Ovary (tissue), 9 donors: Measurements from ENCODE around the gene IL1R2. TPM values are rescaled to one million over a fixed set of nuclear protein-coding genes. Genes with fewer than 3 reads are reported as not detected.

Experiments used
- DNase-seq, 5 donors: peaks; one replicate each; pipeline ENCODE4 v3.0.0-alpha.2; 2019 to 2020
- H3K27ac ChIP-seq, 2 donors: fragments of 200-600 bp; one replicate each; pipeline versions ENCODE4 v1.5.1 to v1.8.0; 2019 to 2022
- H3K27me3 ChIP-seq: fragments of 200-600 bp; one replicate; pipeline ENCODE4 v1.8.0; 2022
- H3K36me3 ChIP-seq: fragments of 200-600 bp; sonication (generic); one replicate; pipeline ENCODE4 v1.5.1; 2019
- H3K4me1 ChIP-seq: one replicate; pipeline ENCODE4 v1.8.1; 2013; ENCODE audit warnings: mild to moderate bottlenecking, moderate library complexity; ENCODE audit not compliant: insufficient read depth
- H3K4me3 ChIP-seq: fragments of 200-600 bp; sonication (generic); one replicate; pipeline ENCODE4 v1.5.1; 2017
- H3K9me3 ChIP-seq, 2 donors: fragments of 200-600 bp in 1 of 2; sonication (generic) in 1 of 2; one replicate each; pipeline versions ENCODE4 v1.5.1 to v1.8.1; 2013 to 2019; ENCODE audit warnings: mild to moderate bottlenecking in 1 of 2, moderate library complexity in 1 of 2
- EP300 ChIP-seq: sonication (generic); formaldehyde crosslinking; IDR thresholded peaks from one replicate; pipeline ENCODE4 v1.6.1; 2017; ENCODE audit warnings: antibody characterized with exemption
- POLR2A ChIP-seq: fragments of 450-650 bp; IDR thresholded peaks from one replicate; pipeline ENCODE4 v1.6.1; 2017; ENCODE audit warnings: antibody characterized with exemption, mild to moderate bottlenecking, moderate library complexity
- WGBS, 3 donors: extraction: QIAGEN DNeasy Blood & Tissue Kit in 1 of 3; methylation state at CpG; one replicate each; pipeline versions ENCODE4 v1.1.5 to v1.1.7; 2013 to 2017; 5-methylcytosine and 5-hydroxymethylcytosine counted together
- intact Hi-C, 4 donors: fragments of 100-400 bp; cut with DNase I; formaldehyde crosslinking; loops; one replicate each; pipeline versions ENCODE4 v1.11.0 to v1.15.1; 2022 to 2023
- polyA plus RNA-seq, 2 donors: library from polyadenylated mRNA; stranded (reverse); fragments of 200-250 nt in 1 of 2; fragments of 350-450 nt in 1 of 2; fragmentation: Illumina TruSeq in 1 of 2; extraction: RNeasy Lipid Tissue Mini Kit (QIAGEN cat#74804) in 1 of 2; gene quantifications; one replicate each; pipeline ENCODE4 v1.2.3, GENCODE V29; 2013 to 2014
- total RNA-seq, 7 donors: library from RNA; depleted of rRNA in 2 of 7; stranded (reverse); fragments of >200 nt in 2 of 7; fragmentation: NEBNext Ultra II Directional in 3 of 7; extraction: Animal tissue kit (Norgen Biotek cat#: 25700) in 3 of 7; gene quantifications; one replicate each; pipeline versions ENCODE4 v1.1.0 to v1.2.4, GENCODE V29; 2016 to 2023
- TF ChIP-seq, protein P1 (sequence below), 3 donors: fragments of 450-650 bp in 2 of 3; fragments of 200-600 bp in 1 of 3; IDR thresholded peaks; one replicate each; pipeline versions ENCODE4 v1.5.1 to v1.8.0; 2016 to 2022; ENCODE audit warnings: antibody characterized with exemption in 3 of 3, mild to moderate bottlenecking in 1 of 3
- donor health status: DM: no; HTN: no; CAD: no; lungs with moderate emphysema.
- donor health status: DM: no; HTN: no; CAD: no.
- donor health status: Bipolar disorder and iron deficiency.
- donor health status: DM: yes; HTN: yes; CAD: no.
- donor health status: DM: no; HTN: no; CAD: no.
- donor health status: DM: yes; HTN: yes; CAD: no.

Gene IL1R2
- total and polyA plus RNA-seq, 9 donors: 0.15 to 8.7 (median 1.1) TPM

DNA sequence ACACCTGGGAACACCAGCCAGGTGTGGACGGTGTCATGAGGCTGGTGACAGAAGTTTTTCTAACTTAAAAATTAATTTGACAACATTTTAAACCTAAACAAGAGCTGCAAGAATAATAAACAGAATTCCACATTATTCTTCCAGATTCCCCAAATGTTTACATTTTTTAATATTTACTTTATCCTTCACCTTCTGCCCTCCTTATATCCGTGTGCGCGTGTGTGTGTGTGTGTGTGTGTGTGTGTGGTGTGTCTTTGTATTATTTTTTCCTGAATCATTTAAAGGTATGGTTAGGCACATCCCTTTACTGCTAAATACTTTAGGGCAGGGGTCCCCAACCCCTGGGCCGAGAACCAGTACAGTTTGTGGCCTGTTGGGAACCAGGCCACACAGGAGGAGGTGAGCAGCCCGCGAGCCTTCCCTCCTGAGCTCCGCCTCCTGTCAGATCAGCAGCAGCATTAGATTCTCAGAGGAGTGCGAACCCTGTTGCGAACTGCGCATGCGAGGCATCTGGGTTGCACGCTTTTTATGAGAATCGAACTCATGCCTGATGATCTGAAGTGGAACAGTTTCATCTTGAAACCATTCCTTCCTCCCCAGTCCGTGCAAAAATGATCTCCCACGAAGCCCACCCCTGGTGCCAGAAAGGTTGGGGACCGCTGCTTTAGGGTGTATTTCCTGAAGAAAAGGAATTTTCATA is 16.4 kb upstream of the IL1R2 start:
- intact Hi-C loops: no loop called here
- no peaks in the 10 kb centered on the region for H3K27me3 ChIP-seq

DNA sequence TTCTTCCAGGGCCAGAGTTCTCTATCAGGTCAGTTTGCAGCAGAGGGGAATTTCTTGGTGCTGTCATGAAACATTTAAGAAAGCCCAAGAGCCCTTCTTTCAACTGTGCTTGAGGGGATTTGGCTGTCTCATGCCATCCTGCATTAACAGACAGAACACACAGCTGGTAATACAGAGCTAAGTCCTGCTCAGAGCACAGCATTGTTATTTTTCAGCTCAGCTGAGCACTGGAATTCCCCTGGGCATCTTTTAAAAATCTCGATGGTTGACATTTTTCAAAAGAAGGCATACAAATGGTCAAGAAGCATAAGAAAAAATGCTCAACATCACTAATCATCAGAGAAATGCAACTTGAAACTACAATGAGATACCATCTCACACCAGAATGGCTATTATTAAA is 14.9 kb upstream of the IL1R2 start:
- Histone ChIP-seq H3K4me1 (peaks cover 7% of the 10 kb centered on the region), H3K4me3 (no peak overlapping the region), H3K27me3 (no peaks in the 10 kb centered on the region), H3K9me3 (no peaks in the 10 kb centered on the region), H3K27ac (no peak overlapping the region), H3K36me3 (no peaks in the 10 kb centered on the region)
- 14 to 25% (median 16%) methylated on average over 1 of the region's 1 CpG for WGBS, 3 donors
- TF ChIP-seq POLR2A: no peak
- no peak for TF ChIP-seq EP300
- TF ChIP-seq, protein P1, sequence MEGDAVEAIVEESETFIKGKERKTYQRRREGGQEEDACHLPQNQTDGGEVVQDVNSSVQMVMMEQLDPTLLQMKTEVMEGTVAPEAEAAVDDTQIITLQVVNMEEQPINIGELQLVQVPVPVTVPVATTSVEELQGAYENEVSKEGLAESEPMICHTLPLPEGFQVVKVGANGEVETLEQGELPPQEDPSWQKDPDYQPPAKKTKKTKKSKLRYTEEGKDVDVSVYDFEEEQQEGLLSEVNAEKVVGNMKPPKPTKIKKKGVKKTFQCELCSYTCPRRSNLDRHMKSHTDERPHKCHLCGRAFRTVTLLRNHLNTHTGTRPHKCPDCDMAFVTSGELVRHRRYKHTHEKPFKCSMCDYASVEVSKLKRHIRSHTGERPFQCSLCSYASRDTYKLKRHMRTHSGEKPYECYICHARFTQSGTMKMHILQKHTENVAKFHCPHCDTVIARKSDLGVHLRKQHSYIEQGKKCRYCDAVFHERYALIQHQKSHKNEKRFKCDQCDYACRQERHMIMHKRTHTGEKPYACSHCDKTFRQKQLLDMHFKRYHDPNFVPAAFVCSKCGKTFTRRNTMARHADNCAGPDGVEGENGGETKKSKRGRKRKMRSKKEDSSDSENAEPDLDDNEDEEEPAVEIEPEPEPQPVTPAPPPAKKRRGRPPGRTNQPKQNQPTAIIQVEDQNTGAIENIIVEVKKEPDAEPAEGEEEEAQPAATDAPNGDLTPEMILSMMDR (IDR thresholded peaks at IDR 0.05): no peak
- intact Hi-C loops: no loop called here
- no peak for DNase-seq

More for the DNA sequence above, 16.4 kb upstream of the IL1R2 start:
- Histone ChIP-seq H3K27ac (peak overlapping the region in 1 of 2 donors; percentile 21), H3K36me3 (no peaks in the 10 kb centered on the region), H3K4me1 (peaks cover 7% of the 10 kb centered on the region), H3K4me3 (no peak overlapping the region), H3K9me3 (no peaks in the 10 kb centered on the region)
- DNase-seq: peak in 1 of 5 donors; percentile 45
- 36 to 52% (median 38%) methylated on average over 17 of the region's 17 CpGs for WGBS, 3 donors
- TF ChIP-seq EP300: no peak
- no peak for TF ChIP-seq POLR2A
- TF ChIP-seq, protein P1 (IDR thresholded peaks at IDR 0.05): no peak

DNA sequence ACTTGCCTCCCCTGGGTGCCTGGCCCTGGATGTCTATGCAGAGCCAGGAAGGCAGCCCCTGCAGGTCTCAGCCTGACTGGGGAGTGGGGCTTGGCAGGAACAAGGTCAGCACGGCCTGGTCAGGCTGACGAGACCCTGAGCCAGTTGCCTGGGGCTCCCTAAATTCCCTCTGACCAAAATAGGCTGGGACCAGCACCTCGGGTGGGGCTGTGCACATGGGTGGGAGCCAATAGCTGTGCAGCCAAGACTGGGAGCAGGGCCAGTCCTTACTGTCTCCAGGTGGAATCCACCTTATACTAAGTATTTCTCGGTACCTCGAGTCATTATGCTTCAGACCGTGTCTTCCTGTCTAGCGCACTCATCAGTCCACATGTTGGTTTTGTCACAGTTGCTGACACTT is 11.4 kb upstream of the IL1R2 start:
- Histone ChIP-seq H3K36me3 (no peaks in the 10 kb centered on the region), H3K9me3 (no peaks in the 10 kb centered on the region), H3K27me3 (no peaks in the 10 kb centered on the region), H3K27ac (no peak overlapping the region), H3K4me3 (no peak overlapping the region), H3K4me1 (no peaks in the 10 kb centered on the region)
- TF ChIP-seq EP300: no peak
- TF ChIP-seq, protein P1 (IDR thresholded peaks at IDR 0.05): no peak
- no peak for TF ChIP-seq POLR2A
- WGBS, 3 donors: 76 to 83% (median 80%) methylated on average over 7 of the region's 7 CpGs
- intact Hi-C loops: loop anchor here in 1 of 4 donors (10.0 kb wide), 1 partner anchor 106 kb away; no protein-coding TSS in a partner anchor
- DNase-seq: no peak

DNA sequence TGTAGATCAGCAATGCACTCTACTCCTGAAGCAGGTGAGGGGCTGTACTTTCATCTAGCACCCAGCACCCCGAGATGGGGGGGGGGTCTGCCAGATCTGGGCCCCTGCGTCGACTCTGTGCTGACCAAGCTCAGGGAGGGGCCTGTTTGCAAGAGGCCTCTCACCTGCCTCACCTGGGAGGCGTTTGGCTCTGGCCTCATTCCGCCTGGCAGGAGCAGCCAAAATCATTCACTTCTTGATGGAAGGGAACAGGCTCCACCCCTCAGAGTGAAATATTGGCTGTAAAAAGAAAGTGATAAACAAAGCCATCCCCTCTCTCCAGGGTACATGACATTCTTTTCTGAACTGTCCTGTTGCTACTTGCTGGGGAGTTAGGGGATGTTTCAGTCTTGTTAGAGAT is 10.7 kb upstream of the IL1R2 start:
- intact Hi-C loops: loop anchor here in 1 of 4 donors (10.0 kb wide), 1 partner anchor 106 kb away; no protein-coding TSS in a partner anchor
- Histone ChIP-seq H3K27me3 (no peaks in the 10 kb centered on the region), H3K36me3 (no peaks in the 10 kb centered on the region), H3K4me3 (no peak overlapping the region), H3K9me3 (no peaks in the 10 kb centered on the region), H3K4me1 (no peaks in the 10 kb centered on the region), H3K27ac (no peak overlapping the region)
- no peak for DNase-seq
- WGBS, 3 donors: 86 to 95% (median 86%) methylated on average over 5 of the region's 5 CpGs
- TF ChIP-seq, protein P1 (IDR thresholded peaks at IDR 0.05): no peak
- TF ChIP-seq EP300 (no peak), POLR2A (no peak)
